Measurements from ENCODE around the gene NINL. TPM values are rescaled to one million over a fixed set of nuclear protein-coding genes. Genes with fewer than 3 reads are reported as not detected.

Gene NINL
- total RNA-seq, 4 donors from 2014 or later = 3.1 to 9.7 (median 5.7) TPM

DNA sequence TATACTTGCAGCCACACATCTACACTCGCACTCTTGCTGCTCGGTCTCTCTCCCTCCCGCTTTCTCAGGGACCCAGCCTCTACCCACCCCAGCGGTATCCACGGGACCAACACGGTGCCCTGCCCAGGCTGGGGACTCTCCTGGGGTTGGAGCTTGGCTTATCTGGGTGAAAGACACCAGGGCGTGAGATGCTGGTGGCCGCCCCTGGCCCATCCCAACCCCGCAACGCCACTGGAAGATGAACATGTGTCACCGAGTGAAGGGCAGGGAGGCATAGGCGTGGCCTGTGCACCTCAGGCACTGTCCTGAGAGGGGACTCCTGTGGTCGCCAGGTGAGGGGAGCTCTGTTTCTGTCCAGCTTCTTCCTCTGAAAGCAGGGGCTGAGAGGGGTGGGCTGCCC is 47.4 kb downstream of the NINL start:
- H3K4me1 ChIP-seq = peaks cover 0 to 17% (median 6%) of the 10 kb centered on the region in 4 donors
- no peak overlapping the region for H3K27ac ChIP-seq
- intact Hi-C loops (cut with DNase I; ENCODE audit: low total_unique reads) = no loop called here
- H3K9me3 ChIP-seq = no peaks in the 10 kb centered on the region
- no peaks in the 10 kb centered on the region for H3K36me3 ChIP-seq
- DNase-seq = no peak
- in situ Hi-C loops (cut with MboI; ENCODE audit: low pct_ligation_motif_present in 1 of 4, low pct_unique_long_range_greater_than_20kb in 1 of 4, low sequenced_read_pairs in 3 of 4) = no loop called here
- H3K27me3 ChIP-seq = no peaks in the 10 kb centered on the region
- H3K4me3 ChIP-seq = no peak overlapping the region
- TF ChIP-seq, protein P1, sequence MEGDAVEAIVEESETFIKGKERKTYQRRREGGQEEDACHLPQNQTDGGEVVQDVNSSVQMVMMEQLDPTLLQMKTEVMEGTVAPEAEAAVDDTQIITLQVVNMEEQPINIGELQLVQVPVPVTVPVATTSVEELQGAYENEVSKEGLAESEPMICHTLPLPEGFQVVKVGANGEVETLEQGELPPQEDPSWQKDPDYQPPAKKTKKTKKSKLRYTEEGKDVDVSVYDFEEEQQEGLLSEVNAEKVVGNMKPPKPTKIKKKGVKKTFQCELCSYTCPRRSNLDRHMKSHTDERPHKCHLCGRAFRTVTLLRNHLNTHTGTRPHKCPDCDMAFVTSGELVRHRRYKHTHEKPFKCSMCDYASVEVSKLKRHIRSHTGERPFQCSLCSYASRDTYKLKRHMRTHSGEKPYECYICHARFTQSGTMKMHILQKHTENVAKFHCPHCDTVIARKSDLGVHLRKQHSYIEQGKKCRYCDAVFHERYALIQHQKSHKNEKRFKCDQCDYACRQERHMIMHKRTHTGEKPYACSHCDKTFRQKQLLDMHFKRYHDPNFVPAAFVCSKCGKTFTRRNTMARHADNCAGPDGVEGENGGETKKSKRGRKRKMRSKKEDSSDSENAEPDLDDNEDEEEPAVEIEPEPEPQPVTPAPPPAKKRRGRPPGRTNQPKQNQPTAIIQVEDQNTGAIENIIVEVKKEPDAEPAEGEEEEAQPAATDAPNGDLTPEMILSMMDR (IDR thresholded peaks at IDR 0.05) = no peak
- TF ChIP-seq POLR2AphosphoS5 (IDR thresholded peaks at IDR 0.05) (no peak), EP300 (IDR thresholded peaks at IDR 0.05; ENCODE audit: low read depth) (no peak), POLR2A (IDR thresholded peaks at IDR 0.05) (no peak)
- 95% methylated on average over 12 of the region's 13 CpGs; no CpG with 5 or more reads in 1 of the 2 donors for WGBS, 2 donors (ENCODE audit: low coverage in 1 of 2)

GRCh38 chr20:25535762-25536161 is 49.6 kb downstream of the NINL start:
- WGBS, 2 donors (ENCODE audit: low coverage in 1 of 2) = 92 to 94% methylated on average over 2 to 6 of the region's 6 CpGs
- intact Hi-C loops (cut with DNase I; ENCODE audit: low total_unique reads) = no loop called here
- peaks cover 0 to 11% (median 2%) of the 10 kb centered on the region in 4 donors for H3K4me1 ChIP-seq
- no peak overlapping the region for H3K27ac ChIP-seq
- in situ Hi-C loops (cut with MboI; ENCODE audit: low pct_ligation_motif_present in 1 of 4, low pct_unique_long_range_greater_than_20kb in 1 of 4, low sequenced_read_pairs in 3 of 4) = no loop called here
- H3K9me3 ChIP-seq = no peaks in the 10 kb centered on the region
- H3K27me3 ChIP-seq = no peaks in the 10 kb centered on the region
- H3K4me3 ChIP-seq = no peak overlapping the region
- no peaks in the 10 kb centered on the region for H3K36me3 ChIP-seq
- no peak for TF ChIP-seq POLR2A (IDR thresholded peaks at IDR 0.05)
- TF ChIP-seq, protein P1 (IDR thresholded peaks at IDR 0.05) = no peak
- no peak for TF ChIP-seq EP300 (IDR thresholded peaks at IDR 0.05; ENCODE audit: low read depth)
- no peak for TF ChIP-seq POLR2AphosphoS5 (IDR thresholded peaks at IDR 0.05)
- no peak for DNase-seq

DNA sequence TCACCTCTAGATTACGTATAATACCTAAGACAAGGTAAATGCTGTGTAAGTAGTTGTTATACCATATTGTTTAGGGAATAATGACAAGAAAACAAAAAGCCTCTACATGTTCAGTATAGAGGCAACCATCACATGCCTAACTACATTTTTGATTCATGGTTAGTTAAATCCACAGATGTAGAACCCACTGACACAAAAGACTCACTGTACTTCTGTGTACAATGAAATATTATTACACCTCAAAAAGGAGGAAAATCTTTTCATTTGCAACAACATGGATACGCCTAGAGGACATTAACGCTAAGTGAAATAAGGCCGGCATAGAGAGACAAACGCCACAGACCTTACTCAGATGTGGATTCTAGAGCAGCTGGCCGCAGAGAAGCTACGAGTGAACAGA is 50.5 kb downstream of the NINL start:
- Histone ChIP-seq H3K4me1 (peaks cover 0 to 10% (median 2%) of the 10 kb centered on the region in 4 donors), H3K27me3 (no peaks in the 10 kb centered on the region), H3K9me3 (no peaks in the 10 kb centered on the region), H3K36me3 (no peaks in the 10 kb centered on the region), H3K27ac (no peak overlapping the region), H3K4me3 (no peak overlapping the region)
- 91 to 94% methylated on average over 7 of the region's 7 CpGs for WGBS, 2 donors (ENCODE audit: low coverage in 1 of 2)
- in situ Hi-C loops (cut with MboI; ENCODE audit: low pct_ligation_motif_present in 1 of 4, low pct_unique_long_range_greater_than_20kb in 1 of 4, low sequenced_read_pairs in 3 of 4) = no loop called here
- no peak for DNase-seq
- intact Hi-C loops (cut with DNase I; ENCODE audit: low total_unique reads) = no loop called here
- TF ChIP-seq EP300 (IDR thresholded peaks at IDR 0.05; ENCODE audit: low read depth) (no peak), POLR2AphosphoS5 (IDR thresholded peaks at IDR 0.05) (no peak), POLR2A (IDR thresholded peaks at IDR 0.05) (no peak)
- TF ChIP-seq, protein P1 (IDR thresholded peaks at IDR 0.05) = no peak

DNA sequence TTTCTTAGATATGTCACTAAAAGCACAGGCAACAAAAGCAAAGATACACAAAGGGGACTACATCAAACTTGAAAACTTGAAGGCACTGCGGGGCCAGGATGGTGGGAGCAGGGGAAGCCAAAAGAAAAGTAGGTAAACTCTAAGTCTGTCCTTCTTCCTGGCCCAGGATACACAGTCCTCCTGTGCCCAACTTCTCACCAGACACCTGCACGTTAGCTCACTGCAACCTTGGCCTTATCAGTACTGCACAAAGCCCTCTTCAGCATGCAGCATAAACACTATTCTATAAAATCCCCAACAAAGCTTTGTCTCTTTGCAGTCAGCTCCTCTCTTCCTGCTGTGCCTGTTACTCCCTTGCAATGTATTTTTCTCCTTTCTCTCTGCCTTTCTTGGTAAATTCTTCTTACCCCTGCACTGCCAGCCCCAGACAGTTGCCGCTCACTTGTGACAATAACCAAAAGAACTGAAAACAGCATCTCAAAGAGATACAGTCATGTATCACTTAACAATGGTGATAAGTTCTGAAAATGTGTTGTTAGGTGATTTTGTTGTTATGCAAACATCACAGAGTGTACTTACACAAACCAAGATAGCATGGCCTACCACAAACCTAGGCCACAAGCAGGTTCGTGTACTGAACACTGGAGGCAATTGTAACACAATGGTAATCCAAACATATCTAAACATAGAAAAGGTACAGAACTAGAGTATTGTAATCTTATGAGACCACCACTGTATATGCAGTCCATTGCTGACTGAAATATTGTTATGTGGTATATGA is 51.2 kb downstream of the NINL start:
- 61 to 66% methylated on average over 4 of the region's 4 CpGs for WGBS, 2 donors (ENCODE audit: low coverage in 1 of 2)
- no peak overlapping the region for H3K27ac ChIP-seq
- in situ Hi-C loops (cut with MboI; ENCODE audit: low pct_ligation_motif_present in 1 of 4, low pct_unique_long_range_greater_than_20kb in 1 of 4, low sequenced_read_pairs in 3 of 4) = no loop called here
- no peaks in the 10 kb centered on the region for H3K9me3 ChIP-seq
- H3K36me3 ChIP-seq = no peaks in the 10 kb centered on the region
- peaks cover 0 to 3% (median 1%) of the 10 kb centered on the region in 4 donors for H3K4me1 ChIP-seq
- H3K4me3 ChIP-seq = no peak overlapping the region
- TF ChIP-seq, protein P1 (IDR thresholded peaks at IDR 0.05) = no peak
- TF ChIP-seq POLR2A (IDR thresholded peaks at IDR 0.05) (no peak), POLR2AphosphoS5 (IDR thresholded peaks at IDR 0.05) (no peak), EP300 (IDR thresholded peaks at IDR 0.05; ENCODE audit: low read depth) (no peak)
- no peak for DNase-seq
- no peaks in the 10 kb centered on the region for H3K27me3 ChIP-seq
- intact Hi-C loops (cut with DNase I; ENCODE audit: low total_unique reads) = no loop called here
